HG03025 (cell line): ENCODE measurements around the gene ZNF12.

Experiments used
- ATAC-seq: cut with Tn5 transposase; IDR thresholded peaks from one replicate; pipeline ENCODE4 v1.9.1; 2021; ENCODE audit warnings: mild to moderate bottlenecking, moderate library complexity; ENCODE audit not compliant: unreplicated experiment, low FRiP score

Gene ZNF12

GRCh38 chr7:6648066-6648814 is 58.5 kb downstream of the ZNF12 start:
- no peak for ATAC-seq

GRCh38 chr7:6647541-6647940 is 59.2 kb downstream of the ZNF12 start:
- ATAC-seq: no peak

- ATAC-seq: no peak
Measured at GRCh38 chr7:6647080-6647479, 59.7 kb downstream of the ZNF12 start.

GRCh38 chr7:6646465-6646864 is 60.3 kb downstream of the ZNF12 start:
- ATAC-seq: no peak

- ATAC-seq: no peak
Measured at GRCh38 chr7:6644728-6645127, 62.0 kb downstream of the ZNF12 start.

GRCh38 chr7:6643915-6644625 is 62.7 kb downstream of the ZNF12 start:
- no peak for ATAC-seq

- no peak for ATAC-seq
Measured at GRCh38 chr7:6642861-6643640, 63.7 kb downstream of the ZNF12 start.

- ATAC-seq: no peak
Measured at GRCh38 chr7:6642239-6642839, 64.4 kb downstream of the ZNF12 start.

GRCh38 chr7:6641305-6642035 is 65.3 kb downstream of the ZNF12 start:
- ATAC-seq: no peak

- no peak for ATAC-seq
Measured at GRCh38 chr7:6640246-6640721, 66.5 kb downstream of the ZNF12 start.

- no peak for ATAC-seq
Measured at GRCh38 chr7:6639627-6640026, 67.1 kb downstream of the ZNF12 start.

GRCh38 chr7:6639032-6639431 is 67.7 kb downstream of the ZNF12 start:
- no peak for ATAC-seq
